ENCODE measurements around the gene CDK10. TPM values are rescaled to one million over a fixed set of nuclear protein-coding genes. Genes with fewer than 3 reads are reported as not detected.

Gene CDK10
- total and polyA plus RNA-seq, 4 donors = 52.0 to 92.7 (median 70.0) TPM

GRCh38 chr16:89639385-89639784 is 47.1 kb upstream of the CDK10 start:
- no peak overlapping the region for H3K4me3 ChIP-seq
- no peak for TF ChIP-seq CTCF (IDR thresholded peaks at IDR 0.05; ENCODE audit: control extremely low read depth, extremely low read depth)
- H3K36me3 ChIP-seq (ENCODE audit: control insufficient read depth in 4 of 4, insufficient read depth in 4 of 4, low read length in 4 of 4) = peaks cover 0 to 6% (median 0%) of the 10 kb centered on the region in 4 donors
- DNase-seq (no peak), ATAC-seq (ENCODE audit: insufficient read depth, low FRiP score) (no peak)
- H3K27ac ChIP-seq (ENCODE audit: low read depth in 1 of 2, low read length in 1 of 2) = no peak overlapping the region
- peaks cover 0 to 2% (median 0%) of the 10 kb centered on the region in 4 donors for H3K9me3 ChIP-seq (ENCODE audit: control insufficient read depth in 4 of 4, insufficient read depth in 3 of 4, low read length in 3 of 4)
- H3K9ac ChIP-seq (ENCODE audit: insufficient read depth in 1 of 2, low read length in 2 of 2) = no peak overlapping the region
- H3K4me1 ChIP-seq (ENCODE audit: control insufficient read depth in 5 of 5, insufficient read depth in 5 of 5, low read length in 5 of 5) = peaks cover 0 to 8% (median 0%) of the 10 kb centered on the region in 5 donors
- WGBS, 2 donors = 71 to 92% methylated on average over 6 of the region's 6 CpGs
- peaks cover 0 to 4% (median 2%) of the 10 kb centered on the region in 3 donors for H3K27me3 ChIP-seq (ENCODE audit: control insufficient read depth in 3 of 3, insufficient read depth in 3 of 3, low read length in 2 of 3)

- no peak for TF ChIP-seq CTCF (IDR thresholded peaks at IDR 0.05; ENCODE audit: control extremely low read depth, extremely low read depth)
- Histone ChIP-seq H3K27me3 (ENCODE audit: control insufficient read depth in 3 of 3, insufficient read depth in 3 of 3, low read length in 2 of 3) (no peaks in the 10 kb centered on the region), H3K36me3 (ENCODE audit: control insufficient read depth in 4 of 4, insufficient read depth in 4 of 4, low read length in 4 of 4) (peaks cover 3 to 28% (median 10%) of the 10 kb centered on the region in 4 donors), H3K27ac (ENCODE audit: low read depth in 1 of 2, low read length in 1 of 2) (no peak overlapping the region), H3K9ac (ENCODE audit: insufficient read depth in 1 of 2, low read length in 2 of 2) (no peak overlapping the region), H3K4me1 (ENCODE audit: control insufficient read depth in 5 of 5, insufficient read depth in 5 of 5, low read length in 5 of 5) (peaks cover 0 to 8% (median 0%) of the 10 kb centered on the region in 5 donors), H3K9me3 (ENCODE audit: control insufficient read depth in 4 of 4, insufficient read depth in 3 of 4, low read length in 3 of 4) (no peaks in the 10 kb centered on the region), H3K4me3 (no peak overlapping the region)
- WGBS, 2 donors = 50 to 51% methylated on average over 14 of the region's 14 CpGs
- no peak for DNase-seq
- ATAC-seq (ENCODE audit: insufficient read depth, low FRiP score) = no peak
Observed at GRCh38 chr16:89641458-89642119, 44.9 kb upstream of the CDK10 start.

GRCh38 chr16:89642574-89642973 is 43.9 kb upstream of the CDK10 start:
- WGBS, 2 donors = 84 to 88% methylated on average over 13 of the region's 13 CpGs
- Histone ChIP-seq H3K4me1 (ENCODE audit: control insufficient read depth in 5 of 5, insufficient read depth in 5 of 5, low read length in 5 of 5) (peaks cover 0 to 8% (median 0%) of the 10 kb centered on the region in 5 donors), H3K4me3 (no peak overlapping the region), H3K27me3 (ENCODE audit: control insufficient read depth in 3 of 3, insufficient read depth in 3 of 3, low read length in 2 of 3) (no peaks in the 10 kb centered on the region), H3K9ac (ENCODE audit: insufficient read depth in 1 of 2, low read length in 2 of 2) (no peak overlapping the region), H3K36me3 (ENCODE audit: control insufficient read depth in 4 of 4, insufficient read depth in 4 of 4, low read length in 4 of 4) (peaks cover 7 to 36% (median 16%) of the 10 kb centered on the region in 4 donors), H3K9me3 (ENCODE audit: control insufficient read depth in 4 of 4, insufficient read depth in 3 of 4, low read length in 3 of 4) (no peaks in the 10 kb centered on the region), H3K27ac (ENCODE audit: low read depth in 1 of 2, low read length in 1 of 2) (no peak overlapping the region)
- ATAC-seq (ENCODE audit: insufficient read depth, low FRiP score) (no peak), DNase-seq (no peak)
- no peak for TF ChIP-seq CTCF (IDR thresholded peaks at IDR 0.05; ENCODE audit: control extremely low read depth, extremely low read depth)
